GM12878 (cell line): ENCODE data around the gene ANO6. TPM values are rescaled to one million over a fixed set of nuclear protein-coding genes. Genes with fewer than 3 reads are reported as not detected.

ENCODE experiments used
- ATAC-seq: fragments of 200-7000 bp; cut with Tn5 transposase; 3 replicates; pipeline ENCODE4 v1.9.1; 2020; ENCODE audit warnings: mild to moderate bottlenecking, moderate library complexity
- BruUV-seq: library from RNA; stranded (reverse); fragments of 400-500 nt; replicated peaks from 2 replicates; lab custom pipeline; 2021; lab: Mats Ljungman, UMichigan
- CTCF ChIA-PET: fragments of 300-600 bp; sonication (Branson Sonifier 250); formaldehyde crosslinking; extraction: SDS; loops from one replicate; lab custom pipeline; 2021; ENCODE audit warnings: inconsistent platforms; lab: Yijun Ruan, JAX
- POLR2A ChIA-PET: fragments of 350-600 bp; formaldehyde crosslinking; extraction: SDS; loops from one replicate; lab custom pipeline; 2021; ENCODE audit warnings: inconsistent platforms; lab: Charles Lee
- RAD21 ChIA-PET: fragments of 300-600 bp; sonication (Branson Sonifier 250); formaldehyde crosslinking; loops from one replicate; lab custom pipeline; 2023; ENCODE audit warnings: antibody characterized with exemption; ENCODE audit not compliant: unreplicated experiment; lab: Charles Lee
- SMC1A ChIA-PET: fragments of 300-600 bp; sonication (Branson Sonifier 250); formaldehyde crosslinking; loops from one replicate; lab custom pipeline; 2023; ENCODE audit not compliant: unreplicated experiment, uncharacterized antibody; lab: Charles Lee
- DNase-seq: peaks from one replicate; pipeline ENCODE4 v3.0.0-alpha.2; 2011; ENCODE audit warnings: low read depth, low spot score
- FAIRE-seq: peaks from 3 replicates; lab custom pipeline; 2011; peaks lifted over from hg19 to GRCh38; lab: Jason Lieb, UNC
- H2AFZ ChIP-seq: 2 replicates; pipeline ENCODE4 v1.6.0; 2011; ENCODE audit warnings: low read depth, low read length, control low read depth; ENCODE audit not compliant: control insufficient read depth
- H3K27ac ChIP-seq: 2 replicates; pipeline ENCODE4 v1.5.1; 2011; ENCODE audit warnings: control low read depth; ENCODE audit not compliant: control insufficient read depth, insufficient read depth
- H3K27me3 ChIP-seq, 2 experiments: replicated peaks in 1 of 2; 2 replicates each; pipeline versions ENCODE4 v1.6.0 to v1.6.1; 2011; ENCODE audit warnings: low read length in 1 of 2; ENCODE audit not compliant: control insufficient read depth in 2 of 2, insufficient read depth in 2 of 2
- H3K36me3 ChIP-seq, 2 experiments: 2 replicates each; pipeline ENCODE4 v1.5.1; 2011; ENCODE audit warnings: low read length in 1 of 2; ENCODE audit not compliant: control insufficient read depth in 2 of 2, insufficient read depth in 2 of 2
- H3K4me1 ChIP-seq: 2 replicates; pipeline ENCODE4 v1.6.1; 2011; ENCODE audit warnings: mild to moderate bottlenecking, low read length, moderate library complexity, mixed read lengths; ENCODE audit not compliant: control insufficient read depth, insufficient read depth
- H3K4me2 ChIP-seq: 2 replicates; pipeline ENCODE4 v1.6.0; 2011; ENCODE audit warnings: control low read depth; ENCODE audit not compliant: control insufficient read depth, insufficient read depth
- H3K4me3 ChIP-seq: fragments of 200-600 bp; sonication (generic); 2 replicates; pipeline ENCODE4 v1.5.1; 2016
- H3K79me2 ChIP-seq: 2 replicates; pipeline ENCODE4 v1.6.0; 2011; ENCODE audit warnings: low read length; ENCODE audit not compliant: control insufficient read depth, insufficient read depth
- H3K9ac ChIP-seq: 2 replicates; pipeline ENCODE4 v1.8.0; 2011; ENCODE audit warnings: low read length, control low read depth, mixed read lengths; ENCODE audit not compliant: control insufficient read depth, insufficient read depth
- H3K9me3 ChIP-seq: replicated peaks from 3 replicates; pipeline ENCODE4 v1.5.1; 2011; ENCODE audit warnings: mild to moderate bottlenecking, low read length; ENCODE audit not compliant: control insufficient read depth, insufficient read depth
- H4K20me1 ChIP-seq: 2 replicates; pipeline ENCODE4 v1.6.0; 2011; ENCODE audit not compliant: control insufficient read depth, insufficient read depth
- RB1 ChIP-seq: fragments of 450-650 bp; formaldehyde crosslinking; IDR thresholded peaks from 2 replicates; pipeline ENCODE4 v1.6.1; 2017; ENCODE audit warnings: mild to moderate bottlenecking, borderline replicate concordance
- WGBS: methylation state at CpG from one replicate; pipeline ENCODE4 v1.1.6; 2016; ENCODE audit warnings: low lambda C conversion rate; ENCODE audit not compliant: insufficient replicate concordance, insufficient coverage; ENCODE audit errors: missing lambda C conversion rate; 5-methylcytosine and 5-hydroxymethylcytosine counted together
- in situ Hi-C: fragments of 300-500 bp; cut with MboI; formaldehyde crosslinking; loops from 9 replicates; pipeline ENCODE4 v1.14.3; 2018; ENCODE audit warnings: mixed read lengths
- intact Hi-C: fragments of 100-400 bp; cut with micrococcal nuclease; formaldehyde crosslinking; loops from one replicate; pipeline ENCODE4 v1.14.2; 2022; ENCODE audit not compliant: unreplicated experiment
- polyA plus RNA-seq, 11 experiments: library from polyadenylated mRNA; depleted of rRNA in 4 of 11; unstranded in 6 of 11; stranded (reverse) in 5 of 11; fragments of >200 nt; fragmentation: Nextera tagmentation in 4 of 11; fragmentation: Illumina TruSeq in 1 of 11; extraction: Ambion mirVana in 4 of 11; extraction: Trizol in 1 of 11; gene quantifications; 1 replicate in 1 of 11; 2 replicates in 10 of 11; pipeline versions ENCODE4 v1.2.1 to v1.2.3, GENCODE V29; 2011 to 2016; ENCODE audit warnings: inconsistent platforms in 2 of 11, missing spikeins in 2 of 11, low read depth in 1 of 11
- total RNA-seq, 4 experiments: library from RNA; depleted of rRNA in 3 of 4; stranded (reverse); fragments of >200 nt in 3 of 4; fragmentation: Illumina TruSeq in 1 of 4; extraction: Trizol in 1 of 4; gene quantifications; 2 replicates each; pipeline versions ENCODE4 v1.2.1 to v1.2.3, GENCODE V29; 2013 to 2021
- TF ChIP-seq, protein P1 (sequence below): fragments of 450-650 bp; IDR thresholded peaks from 2 replicates; pipeline ENCODE4 v1.6.1; 2017; ENCODE audit warnings: mild to moderate bottlenecking, low read depth, inconsistent platforms; ENCODE audit not compliant: poor library complexity, severe bottlenecking

Gene ANO6
- total and polyA plus RNA-seq, 10 of the 15 experiments (the other 5 are each of a cell fraction or from before 2014, with no cell fraction given), result 4.6 to 30.3 (median 26.0) TPM

DNA sequence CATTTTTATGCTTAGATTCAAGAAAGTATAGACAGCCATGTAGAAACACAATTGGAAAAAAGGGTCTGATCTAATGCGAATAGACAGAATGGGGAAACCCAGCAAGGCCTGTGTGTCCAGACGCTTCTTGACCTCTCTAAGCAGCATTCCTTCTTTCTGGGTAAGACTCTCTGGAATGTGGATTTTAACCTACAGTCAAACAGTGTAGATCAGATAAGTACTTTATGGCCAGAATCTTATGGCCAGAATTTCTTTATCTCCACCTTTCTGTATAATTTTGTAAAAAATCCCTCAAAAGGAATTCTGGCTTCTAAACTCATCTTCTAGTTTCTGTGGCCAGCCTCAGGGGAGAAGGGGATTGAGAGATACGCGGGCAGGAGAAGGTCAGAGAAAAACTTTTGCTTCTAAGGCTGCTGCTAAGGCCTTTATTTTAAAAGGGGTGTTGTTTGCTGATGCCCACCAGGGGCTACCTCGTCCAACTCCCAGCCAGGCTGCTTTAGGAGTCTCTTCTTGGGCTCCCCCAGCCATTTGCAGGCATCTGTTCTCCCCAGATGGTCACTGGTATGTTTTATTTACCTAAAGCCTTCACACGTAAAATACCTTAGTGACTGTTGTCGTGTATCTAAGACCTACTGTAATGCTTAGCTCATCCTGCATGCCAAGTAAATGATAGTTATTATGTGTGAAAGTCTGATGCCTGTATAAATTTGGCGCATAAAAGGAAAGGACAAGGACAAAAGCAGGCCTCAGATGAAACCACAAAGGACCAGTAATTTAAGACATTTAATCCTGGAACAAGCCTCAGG, 68.4 kb downstream of the ANO6 start:
- DNase-seq (no peak), FAIRE-seq (no peak), ATAC-seq (no peak)
- intact Hi-C loops, result no loop called here
- POLR2A ChIA-PET, result no interaction called here
- Histone ChIP-seq H3K27me3 (no peaks in the 10 kb centered on the region), H4K20me1 (no peaks in the 10 kb centered on the region; the same call in 1 of the 2 replicates), H3K79me2 (peaks cover 1% of the 10 kb centered on the region; the same call in 1 of the 2 replicates), H3K9me3 (no peaks in the 10 kb centered on the region), H3K4me3 (no peak overlapping the region), H3K4me1 (no peaks in the 10 kb centered on the region; the same call in 1 of the 2 replicates), H2AFZ (no peak overlapping the region), H3K9ac (no peak overlapping the region), H3K4me2 (no peak overlapping the region), H3K36me3 (no peaks in the 10 kb centered on the region; a peak in 2 of 4 replicates), H3K27ac (no peak overlapping the region)
- CTCF ChIA-PET, result interaction anchor here (0.6 to 0.8 kb wide), 2 partner anchors 15 to 1466 kb away, joined by 3 read pairs; no protein-coding TSS in a partner anchor
- TF ChIP-seq, protein P1, sequence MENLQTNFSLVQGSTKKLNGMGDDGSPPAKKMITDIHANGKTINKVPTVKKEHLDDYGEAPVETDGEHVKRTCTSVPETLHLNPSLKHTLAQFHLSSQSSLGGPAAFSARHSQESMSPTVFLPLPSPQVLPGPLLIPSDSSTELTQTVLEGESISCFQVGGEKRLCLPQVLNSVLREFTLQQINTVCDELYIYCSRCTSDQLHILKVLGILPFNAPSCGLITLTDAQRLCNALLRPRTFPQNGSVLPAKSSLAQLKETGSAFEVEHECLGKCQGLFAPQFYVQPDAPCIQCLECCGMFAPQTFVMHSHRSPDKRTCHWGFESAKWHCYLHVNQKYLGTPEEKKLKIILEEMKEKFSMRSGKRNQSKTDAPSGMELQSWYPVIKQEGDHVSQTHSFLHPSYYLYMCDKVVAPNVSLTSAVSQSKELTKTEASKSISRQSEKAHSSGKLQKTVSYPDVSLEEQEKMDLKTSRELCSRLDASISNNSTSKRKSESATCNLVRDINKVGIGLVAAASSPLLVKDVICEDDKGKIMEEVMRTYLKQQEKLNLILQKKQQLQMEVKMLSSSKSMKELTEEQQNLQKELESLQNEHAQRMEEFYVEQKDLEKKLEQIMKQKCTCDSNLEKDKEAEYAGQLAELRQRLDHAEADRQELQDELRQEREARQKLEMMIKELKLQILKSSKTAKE, result no peak
- TF ChIP-seq RB1, result no peak
- RAD21 ChIA-PET, result no interaction called here
- in situ Hi-C loops, result no loop called here
- SMC1A ChIA-PET, result interaction anchor here (1.5 kb wide), 1 partner anchor 8 kb away, joined by 3 read pairs; no protein-coding TSS in a partner anchor
- BruUV-seq, result no TSS peak
- WGBS, result 99% methylated on average over 7 of the region's 8 CpGs
